NOMO-1 treated with dmso at 0.1 percent for 144 hours (cell line): ENCODE results near the gene ZYG11A.

Source experiments
- DNase-seq: peaks from one replicate; lab custom pipeline; 2025; ENCODE audit not compliant: unreplicated experiment; lab: John Stamatoyannopoulos, UW

Gene ZYG11A

GRCh38 chr1:52917156-52917555 is 74.6 kb downstream of the ZYG11A start:
- DNase-seq = no peak

- no peak for DNase-seq
Observed at GRCh38 chr1:52917581-52917980, 75.0 kb downstream of the ZYG11A start.

- no peak for DNase-seq
Observed at GRCh38 chr1:52918201-52918600, 75.6 kb downstream of the ZYG11A start.

GRCh38 chr1:52919051-52919722 is 76.6 kb downstream of the ZYG11A start:
- DNase-seq = no peak

DNA sequence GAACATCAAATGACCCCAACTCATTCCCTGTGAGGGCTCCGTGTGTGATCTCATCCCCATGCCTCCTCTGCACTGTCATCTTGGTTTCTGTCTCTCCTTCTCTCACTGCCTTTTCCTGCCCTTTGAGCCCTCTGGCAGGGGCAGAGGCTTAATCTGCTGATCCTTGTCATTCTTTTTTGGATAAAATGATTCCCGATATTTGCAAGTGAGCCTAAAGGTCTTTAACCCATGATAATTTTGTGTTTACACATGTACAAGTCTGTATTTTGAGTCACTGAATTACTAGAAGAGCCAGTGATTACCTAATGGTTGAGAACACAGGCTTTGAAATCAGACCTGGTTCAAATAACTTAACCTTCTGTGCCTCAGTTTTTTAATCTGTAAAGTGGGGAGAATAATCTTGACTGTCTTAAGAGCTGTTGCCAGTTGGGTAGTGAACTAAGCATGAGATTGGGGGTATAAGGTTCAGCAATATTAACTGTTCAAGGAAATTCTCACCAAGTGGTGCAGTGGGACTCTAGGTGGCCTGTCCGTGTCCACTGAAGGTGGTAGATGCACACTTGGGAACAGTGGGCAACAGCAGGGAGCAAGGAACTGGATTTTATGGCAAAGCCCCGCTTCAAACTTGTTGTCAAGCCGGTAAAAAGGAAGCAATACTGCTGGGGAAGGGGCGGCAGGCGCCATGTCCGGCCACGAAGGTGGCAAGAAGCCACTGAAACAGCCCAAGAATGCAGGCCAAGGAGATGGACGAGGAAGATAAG is 77.3 kb downstream of the ZYG11A start:
- DNase-seq = no peak

DNA sequence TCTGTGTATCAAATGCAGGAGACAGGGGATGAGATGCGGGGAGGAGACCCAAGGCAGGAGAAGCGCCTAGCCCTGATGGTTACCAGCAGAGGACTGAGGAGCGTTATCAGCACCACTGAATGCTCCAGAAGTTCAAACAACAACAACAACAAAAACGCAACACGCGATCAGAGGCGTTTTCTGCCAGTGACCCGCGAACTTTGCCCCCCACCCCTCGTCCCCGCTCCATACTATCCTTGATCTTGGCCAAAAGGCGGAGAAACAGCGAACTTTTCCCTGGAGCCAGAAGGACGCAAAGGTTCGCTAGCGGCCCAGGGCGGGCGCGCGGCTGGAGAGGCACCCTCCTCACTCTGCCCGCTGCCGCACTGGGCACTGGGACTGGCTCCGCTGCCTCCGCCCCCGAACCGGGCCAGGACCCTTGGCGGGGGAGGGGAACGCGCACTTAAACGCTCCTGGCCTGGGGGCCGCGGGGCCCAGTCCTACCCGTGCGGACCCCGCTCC is 78.3 kb downstream of the ZYG11A start:
- DNase-seq = no peak

- DNase-seq = no peak
Observed at GRCh38 chr1:52925571-52926005, 83.0 kb downstream of the ZYG11A start.

- DNase-seq = no peak
Observed at GRCh38 chr1:52926864-52927211, 84.3 kb downstream of the ZYG11A start.

DNA sequence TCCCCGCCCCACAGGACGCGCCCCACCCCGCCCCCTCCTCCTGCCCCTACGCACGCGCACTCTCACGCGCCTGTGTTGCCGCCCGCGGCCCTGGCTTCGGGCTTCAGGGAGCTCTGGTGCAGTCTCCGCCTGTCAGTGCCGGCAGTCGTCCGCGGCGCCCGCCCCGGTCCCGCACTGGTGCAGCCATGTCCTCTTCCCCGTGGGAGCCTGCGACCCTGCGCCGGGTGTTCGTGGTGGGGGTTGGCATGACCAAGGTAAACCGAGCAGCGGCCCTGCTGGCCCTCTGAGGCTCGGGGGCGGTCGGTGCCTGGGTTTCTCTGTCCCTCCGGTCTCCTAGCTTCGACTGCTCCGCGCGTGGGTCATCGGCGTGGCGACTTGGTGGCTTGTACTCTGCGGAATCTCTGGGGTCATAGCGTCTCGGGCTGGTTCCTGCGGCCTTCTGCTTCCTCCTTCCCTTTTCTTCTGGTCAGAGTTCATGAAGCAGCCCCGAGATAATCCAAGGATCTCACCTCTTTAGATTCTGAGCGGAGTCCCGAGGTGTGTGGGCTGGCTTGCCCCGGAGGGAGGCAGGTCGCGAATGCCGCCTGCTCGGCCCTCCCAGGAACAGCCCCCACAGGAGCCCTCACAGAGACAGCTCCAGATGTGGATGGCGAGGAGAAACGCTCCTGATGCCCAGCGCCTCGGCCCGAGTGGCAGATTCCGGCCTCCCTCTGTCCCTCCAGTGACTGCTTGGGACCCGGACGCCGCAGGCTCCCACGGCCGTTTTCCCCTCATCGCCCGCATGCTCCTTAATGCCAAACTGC is 84.9 kb downstream of the ZYG11A start, which contains the start of gene SCP2:
TSS of gene SCP2 (plus strand) at position 65 of the 803 bp plus-strand sequence. CDS start at position 186, 121 bp downstream.
- peak; percentile 11 for DNase-seq

GRCh38 chr1:52928015-52928404 is 85.5 kb downstream of the ZYG11A start:
- no peak for DNase-seq

DNA sequence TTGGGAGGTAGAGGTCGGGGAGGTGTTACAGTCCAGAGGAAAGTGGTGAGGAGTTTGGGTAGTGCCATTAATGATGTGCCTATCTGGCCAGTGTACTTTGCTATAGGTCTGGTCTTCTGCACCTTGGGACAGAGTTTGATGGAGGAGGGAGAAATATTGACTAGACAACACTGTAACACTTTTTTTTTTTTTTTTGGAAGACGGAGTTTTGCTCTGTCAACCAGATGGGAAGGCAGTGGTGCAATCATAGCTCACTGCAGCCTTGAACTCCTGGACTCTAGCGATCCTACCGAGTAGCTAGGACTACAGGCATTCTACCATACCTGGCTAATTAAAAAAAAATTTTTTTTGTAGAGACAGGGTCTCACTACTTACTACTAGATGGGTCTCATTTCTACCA is 86.5 kb downstream of the ZYG11A start:
- DNase-seq = no peak

DNA sequence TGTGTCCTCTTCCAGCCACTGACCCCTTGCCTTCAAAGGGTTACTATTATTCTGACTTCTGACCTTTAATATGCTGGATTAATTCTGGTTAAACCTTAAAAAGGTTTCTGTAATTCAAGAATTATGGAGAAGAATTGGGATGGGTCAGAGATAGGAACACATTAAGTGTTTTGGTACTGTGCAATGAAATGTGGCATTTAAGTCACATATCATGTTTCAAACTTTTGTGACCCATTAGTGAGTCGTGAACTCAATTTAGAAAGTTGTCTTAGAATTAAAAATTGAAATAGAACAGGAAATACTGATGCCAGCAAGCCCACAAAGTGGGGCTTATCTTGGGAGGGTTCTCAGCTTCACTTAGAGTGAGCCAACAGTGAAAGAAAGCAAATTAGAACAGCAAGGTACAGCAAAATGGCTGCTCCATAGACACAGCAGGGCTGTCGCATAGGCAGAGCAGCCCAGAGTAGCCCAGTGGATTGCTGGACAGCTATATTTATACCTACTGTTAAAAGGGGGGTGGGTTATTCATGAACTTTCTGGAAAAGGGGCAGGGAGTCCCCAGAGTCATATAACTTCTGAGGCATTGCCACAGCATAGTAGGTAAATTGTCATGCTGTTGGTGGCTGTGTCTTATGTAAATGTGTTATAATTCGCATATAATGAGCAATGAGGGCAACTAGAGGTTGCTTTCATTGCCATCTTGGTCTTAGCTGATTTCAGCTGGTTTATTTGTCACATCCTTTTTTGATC is 95.0 kb downstream of the ZYG11A start:
- no peak for DNase-seq

DNA sequence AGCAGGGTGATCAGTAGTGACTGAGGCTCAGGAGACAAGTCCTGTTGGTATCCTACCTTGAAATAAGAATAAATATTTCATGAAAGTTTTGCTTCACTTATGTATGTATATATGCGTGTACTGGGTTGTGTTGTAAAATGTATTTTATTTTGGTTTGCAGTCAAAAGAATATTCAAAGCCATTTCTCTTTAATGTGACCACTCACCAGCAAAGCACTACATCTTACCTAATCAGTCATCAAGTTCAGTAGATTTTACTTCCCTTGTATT is 95.6 kb downstream of the ZYG11A start:
- no peak for DNase-seq

DNA sequence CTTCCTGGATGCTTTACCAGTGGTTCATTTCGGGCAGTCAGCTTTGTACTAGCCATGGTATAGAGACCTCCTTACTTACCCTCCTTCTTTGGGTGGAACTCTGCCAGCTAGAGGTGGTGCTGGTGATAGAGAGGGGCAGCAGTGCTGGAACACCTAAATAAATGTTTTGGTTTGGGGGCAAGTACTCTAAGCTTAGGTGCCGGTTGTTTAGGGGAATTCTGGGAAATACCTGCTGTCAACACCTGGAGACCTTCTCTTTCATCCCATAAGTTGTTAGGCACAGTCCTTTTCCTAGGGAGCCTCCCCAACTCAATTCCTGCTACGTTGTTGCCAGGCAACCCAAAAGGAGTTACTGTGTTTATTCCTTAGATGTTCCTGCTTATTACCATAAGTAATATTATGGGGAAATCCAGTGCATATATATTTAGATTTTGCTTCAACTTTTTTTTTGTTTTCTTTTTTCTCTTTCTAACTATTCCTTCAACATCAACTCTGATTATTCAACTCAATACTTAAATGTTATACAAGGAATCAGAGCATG is 101.4 kb downstream of the ZYG11A start:
- DNase-seq = no peak

DNA sequence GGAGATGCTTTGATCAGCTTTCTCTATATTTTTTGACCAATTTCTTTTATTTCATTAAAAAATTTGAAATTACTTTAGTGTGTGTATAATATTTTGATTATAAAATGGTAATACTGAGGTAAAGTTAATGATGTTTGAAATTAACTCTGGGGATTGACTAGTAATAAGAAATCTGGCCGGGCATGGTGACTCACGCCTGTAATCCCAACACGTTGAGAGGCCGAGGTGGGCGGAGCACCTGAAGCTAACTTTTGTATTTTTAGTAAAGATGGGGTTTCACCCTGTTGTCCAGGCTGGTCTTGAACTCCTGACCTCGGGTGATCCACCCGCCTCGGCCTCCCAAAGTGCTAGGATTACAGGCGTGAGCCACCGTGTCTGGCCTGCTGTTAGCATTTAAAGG is 102.0 kb downstream of the ZYG11A start:
- DNase-seq = no peak
